ENCODE results near the gene GRB10.

Gene GRB10

GRCh38 chr7:50795831-50796230 lies 13.1 kb upstream of the GRB10 start:
- Histone ChIP-seq H3K27ac (no peak overlapping the region), H3K27me3 (ENCODE audit: insufficient read depth, low read depth) (0 out of 2 replicates have a peak, but pooled peaks cover 2% of the 10 kb centered on the region), H3K4me1 (ENCODE audit: low read depth, poor library complexity, severe bottlenecking) (peaks cover 8% of the 10 kb centered on the region), H3K4me3 (IDR thresholded peaks at IDR 0.05; ENCODE audit: insufficient read depth, low read depth, low read length) (no peak overlapping the region), H3K36me3 (ENCODE audit: insufficient read depth) (no peaks in the 10 kb centered on the region), H3K79me2 (ENCODE audit: insufficient read depth, low read depth) (peaks cover 10% of the 10 kb centered on the region; the same call in 1 of the 2 replicates), H4K20me1 (ENCODE audit: insufficient read depth) (no peaks in the 10 kb centered on the region), H3K9ac (no peak overlapping the region), H2AFZ (ENCODE audit: low read depth) (no peak overlapping the region), H3K4me2 (no peak overlapping the region)
- TF ChIP-seq CTCF (conservative IDR thresholded peaks at IDR 0.05; ENCODE audit: low read depth, low read length): no peak

GRCh38 chr7:50795253-50795652 lies 12.6 kb upstream of the GRB10 start:
- no peaks in the 10 kb centered on the region for H4K20me1 ChIP-seq (ENCODE audit: insufficient read depth)
- H3K79me2 ChIP-seq (ENCODE audit: insufficient read depth, low read depth): peaks cover 15% of the 10 kb centered on the region; the same call in 1 of the 2 replicates
- H3K27ac ChIP-seq: no peak overlapping the region
- 0 out of 2 replicates have a peak, but pooled peaks cover 2% of the 10 kb centered on the region for H3K27me3 ChIP-seq (ENCODE audit: insufficient read depth, low read depth)
- no peak overlapping the region for H3K4me2 ChIP-seq
- H2AFZ ChIP-seq (ENCODE audit: low read depth): no peak overlapping the region
- H3K9ac ChIP-seq: no peak overlapping the region
- no peak for TF ChIP-seq CTCF (conservative IDR thresholded peaks at IDR 0.05; ENCODE audit: low read depth, low read length)
- peaks cover 8% of the 10 kb centered on the region for H3K4me1 ChIP-seq (ENCODE audit: low read depth, poor library complexity, severe bottlenecking)
- H3K4me3 ChIP-seq (IDR thresholded peaks at IDR 0.05; ENCODE audit: insufficient read depth, low read depth, low read length): no peak overlapping the region
- no peaks in the 10 kb centered on the region for H3K36me3 ChIP-seq (ENCODE audit: insufficient read depth)

- TF ChIP-seq CTCF (conservative IDR thresholded peaks at IDR 0.05; ENCODE audit: low read depth, low read length): no peak
- no peak overlapping the region for H3K27ac ChIP-seq
- no peaks in the 10 kb centered on the region for H3K36me3 ChIP-seq (ENCODE audit: insufficient read depth)
- H3K4me1 ChIP-seq (ENCODE audit: low read depth, poor library complexity, severe bottlenecking): peaks cover 8% of the 10 kb centered on the region
- H2AFZ ChIP-seq (ENCODE audit: low read depth): no peak overlapping the region; the same call in 1 of the 2 replicates
- no peak overlapping the region for H3K4me3 ChIP-seq (IDR thresholded peaks at IDR 0.05; ENCODE audit: insufficient read depth, low read depth, low read length)
- H3K9ac ChIP-seq: no peak overlapping the region
- H3K27me3 ChIP-seq (ENCODE audit: insufficient read depth, low read depth): 0 out of 2 replicates have a peak, but pooled peaks cover 2% of the 10 kb centered on the region
- peaks cover 20% of the 10 kb centered on the region; the same call in 1 of the 2 replicates for H3K79me2 ChIP-seq (ENCODE audit: insufficient read depth, low read depth)
- no peaks in the 10 kb centered on the region for H4K20me1 ChIP-seq (ENCODE audit: insufficient read depth)
- no peak overlapping the region for H3K4me2 ChIP-seq
Measured at GRCh38 chr7:50793947-50794570, 11.4 kb upstream of the GRB10 start.

GRCh38 chr7:50793120-50793946 lies 10.6 kb upstream of the GRB10 start:
- no peak overlapping the region for H3K27ac ChIP-seq
- no peak overlapping the region; the same call in 1 of the 2 replicates for H2AFZ ChIP-seq (ENCODE audit: low read depth)
- no peak overlapping the region for H3K4me2 ChIP-seq
- no peak overlapping the region for H3K4me3 ChIP-seq (IDR thresholded peaks at IDR 0.05; ENCODE audit: insufficient read depth, low read depth, low read length)
- peaks cover 8% of the 10 kb centered on the region for H3K4me1 ChIP-seq (ENCODE audit: low read depth, poor library complexity, severe bottlenecking)
- no peak for TF ChIP-seq CTCF (conservative IDR thresholded peaks at IDR 0.05; ENCODE audit: low read depth, low read length)
- no peaks in the 10 kb centered on the region for H3K36me3 ChIP-seq (ENCODE audit: insufficient read depth)
- H3K9ac ChIP-seq: no peak overlapping the region
- H3K27me3 ChIP-seq (ENCODE audit: insufficient read depth, low read depth): 0 out of 2 replicates have a peak, but pooled peaks cover 2% of the 10 kb centered on the region
- no peaks in the 10 kb centered on the region for H4K20me1 ChIP-seq (ENCODE audit: insufficient read depth)
- H3K79me2 ChIP-seq (ENCODE audit: insufficient read depth, low read depth): peaks cover 25% of the 10 kb centered on the region; the same call in 1 of the 2 replicates
